Measurements from ENCODE around the gene CCDC187.
"Not testable (repeated sequence)": the region's sequence is repeated elsewhere in the genome, so short reads cannot be mapped to it uniquely, and the experiment has no call there.

CCDC187 gene

DNA sequence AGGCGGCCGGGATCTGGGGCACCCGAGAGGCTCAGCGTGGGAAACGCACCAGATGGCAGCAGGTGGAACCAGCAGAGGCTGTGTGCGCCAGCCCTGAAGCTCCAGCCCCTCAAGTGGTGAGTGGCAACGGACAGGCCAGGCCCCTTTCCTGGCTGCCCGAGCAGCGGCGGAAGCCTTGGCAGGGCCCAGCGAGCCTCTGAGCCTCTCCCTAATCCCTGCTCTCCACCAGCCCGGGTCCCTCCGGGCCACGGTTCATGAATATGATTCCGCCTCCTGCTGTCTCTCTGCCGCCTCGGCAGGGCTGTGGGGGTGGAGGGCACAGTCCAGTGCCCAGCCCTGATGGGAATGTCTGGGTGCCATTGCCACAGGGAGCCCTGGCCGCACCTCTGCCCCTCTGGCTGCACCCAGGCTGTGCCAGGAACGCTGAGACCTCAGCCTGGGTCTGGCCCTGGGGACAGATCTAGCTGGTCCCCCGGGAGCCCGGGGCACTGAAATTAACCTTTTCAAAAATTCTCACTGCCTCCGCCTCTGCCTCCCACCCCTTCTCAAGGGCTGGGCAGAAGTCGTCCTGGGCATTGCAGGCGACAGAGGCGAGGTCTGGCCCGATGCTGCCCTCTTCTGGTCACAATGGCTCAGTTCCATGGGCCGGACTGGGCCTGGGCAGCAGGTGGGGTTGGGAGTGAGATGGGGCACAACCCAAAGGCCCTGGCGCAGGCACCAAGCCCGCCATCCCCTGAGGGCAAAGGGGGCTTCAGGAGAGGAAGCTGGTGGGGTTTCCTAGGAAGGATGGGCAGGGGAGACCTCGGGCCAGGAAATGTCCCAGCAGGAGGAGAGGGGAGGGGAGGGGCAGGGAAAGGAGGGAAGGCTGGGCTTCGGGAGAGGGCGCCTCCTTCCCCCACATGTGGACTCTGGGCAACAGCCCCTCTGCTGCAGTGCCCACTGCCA, 20.3 kb downstream of the CCDC187 start:
- peak; percentile 33 for DNase-seq

DNA sequence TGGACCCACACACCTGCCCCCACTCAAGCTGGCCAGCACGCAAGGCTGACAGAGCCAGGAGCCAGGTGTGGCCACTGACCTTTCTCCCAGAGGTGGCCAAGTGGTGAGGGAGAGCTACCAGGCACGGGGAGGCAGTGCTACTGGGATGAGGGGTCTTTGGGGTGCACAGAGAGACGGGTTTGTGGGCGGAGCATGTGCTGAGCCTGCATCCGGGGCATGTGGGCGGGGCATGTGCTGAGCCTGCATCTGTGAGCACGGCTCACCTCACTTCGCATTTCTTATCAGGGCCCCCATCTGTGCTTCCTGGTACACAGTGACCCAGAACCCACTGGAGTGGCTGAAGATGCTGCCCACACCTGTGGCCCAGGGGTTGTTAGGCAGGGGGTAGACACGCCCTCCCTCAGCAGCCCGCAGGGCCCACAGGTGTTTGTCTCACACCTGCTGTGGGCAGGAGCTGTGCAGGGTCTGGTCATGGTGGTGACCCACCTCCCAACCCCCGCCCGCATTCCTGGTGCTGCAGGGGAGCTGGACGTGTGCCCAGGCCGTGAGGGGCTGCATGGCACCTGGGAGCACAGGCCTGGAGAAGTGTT, 21.5 kb downstream of the CCDC187 start:
- no peak for DNase-seq

DNA sequence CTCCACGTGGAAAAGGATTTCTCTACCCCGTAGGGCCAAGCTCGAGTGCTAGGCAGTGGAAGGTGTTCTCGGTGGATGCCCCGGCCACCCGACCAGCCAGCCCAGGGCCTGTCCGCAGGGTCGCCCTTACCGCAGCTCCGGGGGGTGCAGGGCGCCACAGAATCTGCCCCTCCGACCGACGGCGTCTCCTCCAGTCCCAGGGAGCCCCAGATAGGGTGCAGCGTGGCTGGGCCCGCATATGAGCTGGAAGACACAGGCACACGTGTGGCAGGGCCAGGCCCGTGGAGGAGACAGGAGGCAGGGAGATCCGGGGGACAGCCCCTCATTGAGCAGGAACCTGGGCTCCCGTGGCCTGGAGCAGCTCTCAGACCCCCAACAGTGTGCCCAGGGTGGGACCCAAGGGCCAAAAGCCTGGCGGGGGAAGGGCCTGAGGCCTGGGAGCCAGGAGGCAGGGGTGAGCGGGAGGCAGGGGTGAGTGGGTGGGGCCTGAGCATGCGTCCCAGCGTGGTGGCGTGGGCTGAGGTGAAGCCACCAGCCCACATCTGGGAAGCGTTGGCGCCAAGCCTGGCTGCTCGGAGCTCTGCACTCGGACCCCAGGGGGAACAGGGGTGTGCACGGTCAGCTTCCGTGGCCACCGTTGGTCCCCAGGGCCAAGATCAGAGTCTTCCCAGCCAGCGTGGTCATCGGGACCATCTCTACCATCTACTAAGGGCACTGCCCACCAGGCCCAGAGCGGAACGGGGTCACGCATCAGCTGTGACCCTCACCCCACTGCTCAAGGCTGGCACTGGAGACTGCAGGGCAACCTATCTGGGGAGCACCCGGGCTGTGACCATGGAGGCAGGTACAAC, 22.2 kb downstream of the CCDC187 start:
- no peak for DNase-seq

DNA sequence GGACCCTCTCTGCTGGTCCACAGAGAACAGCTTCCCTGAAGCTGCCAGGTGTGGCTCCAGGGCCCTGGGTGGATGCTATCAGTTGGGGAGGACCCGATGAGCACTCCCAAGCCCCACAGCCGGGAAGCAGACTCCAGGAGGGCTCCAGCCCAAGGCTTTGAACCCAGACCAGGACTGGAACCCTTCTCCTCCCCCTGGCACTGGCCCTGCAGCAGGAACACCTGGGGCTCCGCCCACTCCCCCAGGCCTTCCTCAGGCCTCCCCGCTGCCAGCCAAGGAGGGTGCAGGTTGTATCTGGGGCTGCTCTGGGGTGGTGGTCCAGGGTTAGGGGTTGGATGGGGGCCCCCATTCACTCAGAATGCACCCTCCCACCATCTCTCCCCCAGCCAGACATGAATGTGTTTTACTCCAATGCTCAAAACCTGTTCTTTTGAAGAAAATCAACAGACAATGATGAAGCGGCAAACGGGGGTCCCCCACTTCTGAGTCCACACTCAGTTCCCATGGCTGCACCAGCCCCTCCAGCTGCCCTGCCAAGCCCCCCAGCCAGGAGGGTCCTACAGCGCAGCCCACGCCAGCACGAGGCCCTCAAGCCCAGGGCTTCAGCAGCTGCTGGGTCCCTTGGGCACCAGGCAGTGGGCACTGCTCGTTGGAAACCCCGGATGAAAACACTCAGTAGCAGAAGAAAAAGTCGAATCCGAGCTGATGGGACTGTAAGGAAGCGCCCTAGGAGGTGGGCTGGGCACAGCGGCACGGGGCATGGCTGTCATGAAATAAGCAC, 23.2 kb downstream of the CCDC187 start:
- no peak for DNase-seq

DNA sequence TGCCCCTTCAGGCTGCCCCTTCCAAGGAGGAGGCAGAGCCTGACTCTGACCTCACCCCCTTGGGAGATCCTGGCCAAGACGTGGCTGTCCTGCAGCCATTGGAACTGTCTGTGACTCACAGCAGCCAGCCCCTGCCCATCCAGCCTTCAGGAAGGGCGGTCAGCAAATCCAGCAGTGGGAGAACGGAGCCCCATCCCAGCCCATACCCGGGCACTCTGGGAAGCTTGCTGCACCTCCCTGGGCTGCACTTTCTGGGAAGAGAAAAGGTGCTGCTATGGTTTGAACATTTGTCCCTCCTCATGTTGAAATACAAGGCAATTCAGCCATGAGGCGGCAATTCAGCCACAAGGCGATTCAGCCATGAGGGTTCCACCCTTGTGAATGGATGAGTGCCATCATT, 24.4 kb downstream of the CCDC187 start:
- no peak for DNase-seq

DNA sequence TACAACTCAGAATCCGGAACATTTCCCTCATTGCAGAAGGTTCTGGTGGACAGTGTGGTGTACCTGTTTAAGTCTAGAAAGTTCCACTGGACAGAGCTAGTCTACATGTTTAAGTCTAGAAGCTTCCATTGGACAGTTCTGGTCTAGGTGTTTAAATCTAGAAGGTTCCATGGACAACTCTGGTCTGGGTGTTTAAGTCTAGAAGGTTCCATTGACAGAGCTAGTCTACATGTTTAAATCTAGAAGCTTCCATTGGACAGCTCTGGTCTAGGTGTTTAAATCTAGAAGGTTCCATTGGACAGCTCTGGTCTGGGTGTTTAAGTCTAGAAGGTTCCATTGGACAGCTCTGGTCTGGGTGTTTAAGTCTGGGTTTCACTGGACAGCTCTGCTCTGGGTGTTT, 25.0 kb downstream of the CCDC187 start:
- no peak for DNase-seq

DNA sequence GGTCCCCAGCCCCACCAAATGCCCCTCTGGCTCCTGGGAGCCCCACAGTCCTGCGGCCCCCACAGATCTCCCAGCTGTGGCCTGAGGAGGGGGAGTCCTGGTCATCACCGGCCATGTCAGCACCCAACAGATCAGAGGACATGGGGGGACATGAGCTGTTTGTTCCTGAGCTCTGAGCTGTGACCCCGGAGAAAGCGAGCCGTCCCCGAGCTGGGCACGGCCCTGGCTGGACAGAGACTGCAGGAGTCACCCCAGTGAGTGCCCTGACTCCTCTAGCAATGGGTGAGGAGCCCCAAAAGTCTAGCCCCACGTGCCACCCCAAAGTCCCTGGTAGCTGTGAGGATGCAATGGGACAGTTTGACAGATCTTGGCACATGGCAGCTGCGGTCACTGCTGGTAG, 25.7 kb downstream of the CCDC187 start:
- no peak for DNase-seq

DNA sequence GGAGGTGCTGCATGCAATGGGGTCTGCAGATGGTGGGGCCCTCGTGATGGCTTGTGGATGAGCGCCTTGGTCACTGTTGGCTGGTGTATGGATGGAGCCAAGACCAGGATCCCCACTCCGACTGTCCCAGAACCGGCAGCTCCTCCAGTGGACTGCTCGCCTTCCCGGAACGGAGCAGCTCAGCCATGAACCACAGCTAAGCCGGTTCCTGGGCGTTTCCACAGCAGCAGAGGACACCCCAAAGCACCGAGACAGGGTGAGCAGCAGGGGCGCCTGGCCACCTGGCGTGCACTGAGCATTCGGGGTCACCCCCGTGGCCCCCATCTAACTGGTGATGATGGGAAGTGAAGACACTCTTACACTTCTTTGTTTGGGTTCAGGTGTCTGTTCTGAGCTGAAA, 26.1 kb downstream of the CCDC187 start:
- DNase-seq = no peak

DNA sequence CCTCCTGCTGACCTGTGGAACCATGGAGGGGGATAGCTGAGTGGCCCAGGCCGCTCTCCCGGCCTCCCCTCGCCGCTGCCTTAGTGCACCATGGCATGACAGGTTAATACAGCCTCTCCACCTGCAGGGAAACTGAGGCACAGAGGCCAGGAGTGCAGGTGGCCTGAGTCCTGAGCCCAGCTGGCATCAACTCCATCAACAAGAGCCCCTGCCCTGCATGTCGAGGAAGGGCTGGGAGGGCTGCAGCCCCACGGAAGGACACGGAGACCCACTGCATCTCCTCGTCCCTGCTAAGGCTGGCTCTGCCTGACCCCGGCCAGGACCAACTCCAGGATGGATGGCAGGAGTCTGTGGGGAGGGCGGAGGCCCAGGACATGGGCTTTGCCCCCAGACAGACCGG, 27.2 kb downstream of the CCDC187 start:
- DNase-seq = no peak

DNA sequence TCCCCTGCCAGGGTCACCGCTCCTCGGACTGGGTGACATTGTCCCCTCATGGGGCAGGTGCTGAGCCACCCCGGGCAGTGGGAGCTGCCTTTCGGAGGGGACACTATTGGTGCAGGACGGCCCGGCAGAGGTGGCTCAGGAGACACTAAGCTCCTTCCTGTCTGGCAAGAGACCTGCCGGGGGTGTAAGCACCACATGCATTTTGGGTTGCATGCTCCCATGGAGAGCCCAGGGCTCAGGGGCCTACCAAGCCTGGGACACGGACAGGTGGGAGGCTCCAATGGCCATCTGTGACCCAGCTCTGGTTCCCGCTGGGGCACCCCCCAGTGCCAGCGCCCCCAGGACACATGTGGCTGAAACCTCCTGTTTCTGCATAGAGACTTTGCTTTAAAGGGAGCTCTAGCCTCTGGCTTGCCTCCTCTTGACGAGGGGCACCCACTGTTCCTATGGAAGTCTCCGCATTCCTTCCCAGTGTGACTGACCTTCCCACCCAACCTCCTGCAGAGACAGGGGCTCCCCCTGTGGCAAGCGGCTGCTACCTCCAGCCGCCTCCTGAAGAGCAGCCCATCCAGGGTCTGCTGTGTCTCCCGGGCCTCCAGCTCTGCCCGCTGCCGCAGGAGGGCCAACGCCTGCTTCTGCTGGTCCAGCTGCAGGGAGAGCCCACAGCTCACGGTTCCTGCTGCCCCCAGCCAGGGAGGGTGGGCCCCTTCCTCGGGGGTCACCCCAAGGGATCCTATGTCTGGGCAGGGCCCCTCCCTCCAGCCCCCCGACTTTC, 28.1 kb downstream of the CCDC187 start:
- no peak for DNase-seq

DNA sequence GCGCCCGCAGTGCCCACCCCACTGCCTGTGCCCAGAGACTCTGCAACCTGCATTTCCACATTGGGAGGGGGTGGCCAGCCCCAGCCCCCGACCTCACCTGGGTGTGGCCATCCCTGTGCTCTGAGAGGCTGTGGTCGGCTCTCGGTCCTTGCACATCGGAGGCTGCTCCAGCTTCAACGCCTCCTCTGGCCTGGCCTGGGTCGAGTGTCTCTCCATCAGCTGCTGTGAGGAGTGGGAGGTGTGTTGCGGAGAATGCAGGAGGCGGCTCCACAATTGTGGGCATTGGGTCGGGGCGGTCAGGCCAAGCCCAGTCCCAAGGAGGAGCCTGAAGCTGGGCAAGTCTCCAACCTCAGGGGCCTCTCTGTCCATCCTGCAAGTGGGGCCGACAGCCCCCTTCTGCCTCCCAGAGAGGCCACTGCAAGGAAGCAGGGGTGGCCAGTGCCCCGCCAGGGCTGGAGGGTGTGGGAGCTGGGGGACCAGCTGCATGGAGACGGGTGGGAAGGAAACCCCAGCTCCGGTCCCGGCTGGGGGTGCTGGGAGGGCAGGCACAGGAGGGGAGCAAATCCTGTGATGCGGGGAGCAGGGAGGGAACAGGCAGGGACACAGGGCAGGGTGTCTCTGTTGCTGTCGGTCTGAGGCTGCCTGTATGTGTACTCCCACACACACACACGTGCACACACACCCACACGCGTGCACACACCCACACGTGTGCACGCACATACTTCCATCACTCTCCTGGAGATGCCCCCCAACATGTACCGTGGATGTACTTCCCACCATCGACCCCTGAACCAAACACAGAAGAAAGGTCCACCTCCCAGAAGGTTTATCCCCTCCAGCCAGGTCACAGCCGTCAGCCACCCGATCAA, 28.9 kb downstream of the CCDC187 start:
- no peak for DNase-seq

DNA sequence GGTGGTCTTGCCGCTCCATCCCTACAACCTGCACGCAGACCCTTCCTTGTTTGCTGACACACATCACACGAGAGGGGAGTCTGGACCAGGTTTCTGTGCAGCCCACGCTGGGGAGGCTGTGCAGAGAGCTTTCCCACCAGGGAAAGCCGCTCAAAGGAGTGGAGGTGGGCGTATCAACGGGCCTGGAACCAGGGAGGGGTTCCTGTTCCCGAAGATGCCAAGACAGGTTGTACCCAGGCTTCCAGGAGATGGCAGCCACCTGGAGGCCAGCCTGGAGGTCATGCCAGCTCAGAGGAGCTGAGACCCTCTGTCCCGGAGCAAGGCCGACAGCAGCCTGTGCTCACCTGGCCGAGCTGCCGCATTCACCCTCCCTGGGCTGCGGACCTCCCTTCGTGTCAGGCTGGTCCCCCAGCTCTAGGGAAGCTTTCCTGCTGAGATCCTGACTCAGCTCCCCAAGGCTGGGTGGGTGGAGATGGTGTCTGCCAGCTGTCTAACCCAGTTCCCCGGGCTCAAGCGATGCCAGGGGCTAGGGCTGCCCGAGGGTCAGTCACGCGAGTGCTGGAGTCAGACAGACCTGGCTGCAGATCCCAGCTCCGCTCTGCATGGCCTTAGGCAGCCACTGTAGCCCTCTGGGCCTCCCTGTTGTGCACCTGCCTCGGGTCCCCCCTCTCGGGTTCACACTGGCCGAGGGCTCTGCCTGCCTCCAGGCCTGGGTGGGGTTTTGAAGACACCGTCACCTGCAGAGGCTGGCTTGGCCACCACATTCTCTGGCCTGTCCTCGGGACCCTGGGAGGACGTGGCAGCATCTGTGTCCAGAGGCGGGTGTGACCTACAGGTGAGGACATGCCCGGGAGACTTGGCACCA, 29.7 kb downstream of the CCDC187 start:
- DNase-seq = no peak

DNA sequence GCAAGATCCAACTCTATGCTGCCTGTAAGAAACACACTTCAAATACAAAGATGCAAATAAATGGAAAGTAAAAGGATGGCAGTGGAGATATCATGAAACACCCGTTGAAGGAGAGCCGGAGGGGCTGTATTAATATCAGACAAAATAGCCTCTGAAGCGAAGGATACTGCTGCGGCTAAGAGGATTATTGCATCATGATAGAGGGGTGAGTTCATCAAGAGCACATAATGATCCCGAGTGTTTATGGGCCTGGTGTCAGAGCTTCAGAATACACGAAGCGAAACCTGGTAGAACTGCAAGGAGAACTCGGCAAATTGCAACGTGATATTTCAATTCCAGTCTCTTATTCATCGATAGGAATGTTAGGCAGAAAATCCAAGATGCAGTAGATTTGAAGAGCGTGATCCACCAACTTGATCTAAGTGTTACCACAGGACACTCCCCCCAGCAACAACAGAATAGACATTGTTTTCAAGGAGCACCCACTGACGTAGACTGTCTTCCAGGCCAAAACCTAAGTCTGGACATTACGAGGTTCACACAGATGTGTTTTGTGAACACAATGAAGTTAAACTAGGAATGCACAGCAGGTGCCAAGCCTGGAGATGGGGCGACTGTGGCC, 30.5 kb downstream of the CCDC187 start:
- no peak for DNase-seq

DNA sequence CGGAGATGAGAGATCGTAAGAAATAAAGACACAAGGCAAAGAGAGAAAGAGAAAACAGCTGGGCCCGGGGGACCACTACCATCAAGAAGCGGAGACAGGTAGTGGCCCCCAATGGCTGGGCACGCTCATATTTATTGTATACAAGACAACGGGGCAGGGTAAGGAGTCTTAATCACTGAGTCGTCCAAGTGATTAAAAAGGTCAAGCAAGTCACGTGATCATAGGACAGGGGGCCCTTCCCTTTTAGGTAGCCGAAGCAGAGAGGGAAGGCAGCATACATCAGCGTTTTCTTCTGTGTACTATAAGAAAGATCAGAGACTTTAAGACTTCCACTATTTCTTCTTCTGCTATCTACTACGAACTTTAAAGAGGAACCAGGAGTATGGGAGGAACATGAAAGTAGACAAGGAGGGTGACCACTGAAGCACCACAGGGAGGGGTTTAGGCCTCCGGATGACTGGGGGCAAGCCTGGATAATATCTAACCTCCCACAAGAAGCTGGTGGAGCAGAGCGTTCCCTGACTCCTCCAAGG, 33.7 kb downstream of the CCDC187 start:
- DNase-seq = no peak

DNA sequence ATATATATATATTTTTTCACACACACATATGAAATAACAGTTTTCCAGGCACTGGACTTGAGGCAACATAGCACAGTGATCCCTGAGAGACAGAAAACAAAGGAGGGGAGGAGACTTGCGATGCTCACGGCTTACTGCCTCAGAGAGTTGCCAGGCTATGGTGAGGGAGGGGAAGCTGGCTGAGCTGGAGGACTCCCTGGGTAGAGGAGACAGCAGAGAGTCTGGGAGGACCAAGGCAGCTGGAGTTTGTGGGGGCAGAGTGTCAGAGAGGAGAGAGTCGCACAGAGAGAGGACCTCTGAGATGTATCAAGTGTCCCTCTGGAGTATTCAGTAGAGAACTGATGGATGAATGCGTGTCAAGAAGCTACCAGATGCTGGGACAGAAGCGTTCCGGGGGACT, 35.2 kb downstream of the CCDC187 start:
- no peak for DNase-seq

DNA sequence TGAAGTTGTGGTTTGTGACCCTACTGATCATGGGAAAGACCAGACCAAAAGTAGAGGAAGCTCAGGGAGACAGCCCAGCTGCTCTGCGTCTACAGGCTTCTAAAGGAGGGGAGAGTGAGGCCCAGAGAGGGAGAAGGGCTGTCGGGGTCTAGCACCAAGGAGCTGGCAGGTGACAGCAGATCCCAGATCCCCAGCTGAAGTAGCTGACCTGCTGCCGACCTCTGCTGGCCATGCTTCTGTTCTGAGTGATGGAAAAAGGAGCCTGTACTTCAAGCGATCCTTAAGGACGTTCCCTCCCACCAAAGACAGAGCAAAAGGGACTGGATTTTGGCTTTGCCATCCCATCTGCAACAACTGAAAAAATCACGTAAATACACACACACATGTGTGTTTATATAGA, 35.6 kb downstream of the CCDC187 start:
- DNase-seq = no peak

DNA sequence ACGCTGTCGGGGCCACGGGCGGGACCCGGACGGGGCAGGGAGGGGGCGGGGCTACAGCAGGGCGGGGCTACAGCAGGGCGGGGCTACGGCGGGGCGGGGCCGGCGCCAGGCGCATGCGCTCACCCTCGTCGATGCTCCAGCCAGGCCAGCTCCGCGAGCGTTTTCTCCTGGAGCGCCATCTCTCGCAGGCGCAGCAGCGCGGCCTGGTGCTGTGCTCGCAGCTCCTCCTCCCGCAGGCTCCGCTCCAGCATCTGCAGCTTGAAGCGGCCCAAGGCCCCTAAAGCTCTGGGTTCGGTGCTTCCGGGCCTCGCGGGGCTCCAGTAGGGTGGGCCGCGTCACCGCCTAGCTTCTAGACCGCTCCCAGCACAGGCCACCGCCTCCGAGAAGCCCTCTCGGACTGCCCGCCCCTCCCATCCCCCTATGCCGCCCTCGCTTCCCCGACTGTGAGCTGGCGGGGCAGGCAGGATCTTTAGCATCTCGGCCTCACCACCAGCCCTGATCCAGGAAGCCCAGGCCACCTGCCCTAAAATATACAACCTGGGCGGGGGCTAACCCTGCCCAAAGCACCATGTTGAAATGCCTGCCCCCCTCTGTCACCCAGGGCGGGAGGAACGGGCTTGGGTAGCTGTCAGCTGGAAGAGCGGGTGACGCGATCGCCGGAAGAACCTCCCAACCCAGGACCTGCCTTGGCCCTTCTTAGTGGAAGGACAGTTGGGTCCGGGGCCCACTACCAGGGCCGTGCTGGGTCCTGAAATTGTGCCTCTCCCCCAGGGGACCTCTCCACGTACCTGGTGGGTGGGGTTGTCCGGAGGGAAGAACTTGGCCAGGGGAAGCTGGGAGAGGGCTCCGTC, 36.4 kb downstream of the CCDC187 start:
- no peak for DNase-seq

DNA sequence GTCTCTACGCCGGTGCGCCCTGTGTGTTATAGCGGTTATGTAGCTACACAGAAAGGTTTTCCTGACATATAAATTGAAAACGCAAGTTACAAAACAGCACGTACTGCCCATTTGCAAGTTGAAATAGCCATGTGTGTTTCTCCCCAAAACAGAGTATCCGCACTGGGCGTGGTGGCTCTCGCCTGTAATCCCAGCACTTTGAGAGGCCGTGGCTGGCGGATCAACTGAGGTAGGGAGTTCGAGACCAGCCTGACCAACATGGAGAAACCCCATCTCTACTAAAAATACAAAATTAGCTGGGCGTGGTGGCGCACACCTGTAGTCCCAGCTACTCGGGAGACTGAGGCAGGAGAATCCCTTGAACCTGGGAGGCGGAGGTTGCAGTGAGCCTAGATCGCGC, 37.3 kb downstream of the CCDC187 start:
- not testable (repeated sequence) for DNase-seq
